HG03045 (cell line): ENCODE results near the gene MPHOSPH9.
A peak's percentile ranks its signal among the peaks of the same experiment; 100 is the strongest.
"Not testable (repeated sequence)": the region's sequence is repeated elsewhere in the genome, so short reads cannot be mapped to it uniquely, and the experiment has no call there.

ENCODE experiments used
- ATAC-seq: cut with Tn5 transposase; IDR thresholded peaks from one replicate; pipeline ENCODE4 v1.9.1; 2021; ENCODE audit warnings: mild to moderate bottlenecking, moderate library complexity; ENCODE audit not compliant: unreplicated experiment

The MPHOSPH9 gene

DNA sequence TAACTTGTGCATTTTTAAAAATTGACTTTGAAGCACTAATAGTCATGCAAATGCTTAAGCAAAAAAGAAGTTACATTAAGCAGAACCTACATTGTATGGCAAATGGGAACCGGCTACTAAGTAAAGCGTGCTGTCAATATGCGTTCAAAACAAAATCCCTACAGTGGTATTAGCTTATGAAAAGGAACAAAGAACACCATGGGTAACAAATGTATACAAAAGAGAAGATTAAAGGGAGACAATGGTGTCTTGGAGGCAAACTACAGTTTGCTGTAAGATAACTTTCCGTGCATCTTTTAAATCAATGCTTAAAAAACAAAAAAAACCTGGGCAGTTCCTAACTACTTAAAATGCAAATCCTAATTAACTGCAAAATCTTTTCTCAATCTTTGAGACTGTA lies 28.3 kb upstream of the MPHOSPH9 start:
- no peak for ATAC-seq

DNA sequence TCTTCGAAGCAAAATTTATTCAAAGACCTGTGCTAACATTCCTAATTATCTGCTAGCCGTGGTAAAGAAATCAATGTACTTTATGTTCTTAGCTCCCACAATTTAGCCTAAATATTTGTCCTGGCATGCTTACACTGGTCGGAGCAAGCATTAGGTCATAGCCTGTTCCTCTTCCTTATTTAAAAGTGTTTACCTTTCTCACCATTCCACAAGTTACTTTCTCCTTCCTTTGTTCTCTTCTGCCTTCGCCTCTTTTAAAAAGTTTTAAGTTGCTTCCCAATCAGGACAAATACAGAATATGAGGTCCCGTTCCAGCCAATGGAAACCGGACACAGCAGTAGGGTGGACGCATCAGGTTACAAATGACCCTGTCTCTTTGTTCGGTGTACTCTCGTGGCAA lies 27.1 kb upstream of the MPHOSPH9 start:
- ATAC-seq = no peak

DNA sequence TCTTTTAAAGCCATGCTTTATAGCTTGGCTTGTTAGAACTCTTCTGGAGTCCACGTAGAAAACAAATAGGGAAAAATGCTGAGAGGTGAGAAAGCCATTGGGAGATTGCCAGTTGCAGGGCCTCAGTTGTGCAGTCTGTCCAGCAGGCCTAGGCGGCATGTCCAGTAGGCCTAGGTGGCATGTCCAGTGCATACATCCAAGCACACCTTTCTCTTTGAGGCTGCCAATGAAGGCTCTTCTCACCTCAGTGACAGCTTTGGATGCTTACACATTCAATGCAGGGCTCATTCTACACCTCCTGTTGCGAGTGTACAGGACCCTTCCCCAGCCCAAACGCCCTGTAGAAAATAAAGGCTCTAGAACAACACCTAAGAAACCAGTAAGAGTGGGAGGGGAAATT lies 25.7 kb upstream of the MPHOSPH9 start:
- ATAC-seq = no peak

DNA sequence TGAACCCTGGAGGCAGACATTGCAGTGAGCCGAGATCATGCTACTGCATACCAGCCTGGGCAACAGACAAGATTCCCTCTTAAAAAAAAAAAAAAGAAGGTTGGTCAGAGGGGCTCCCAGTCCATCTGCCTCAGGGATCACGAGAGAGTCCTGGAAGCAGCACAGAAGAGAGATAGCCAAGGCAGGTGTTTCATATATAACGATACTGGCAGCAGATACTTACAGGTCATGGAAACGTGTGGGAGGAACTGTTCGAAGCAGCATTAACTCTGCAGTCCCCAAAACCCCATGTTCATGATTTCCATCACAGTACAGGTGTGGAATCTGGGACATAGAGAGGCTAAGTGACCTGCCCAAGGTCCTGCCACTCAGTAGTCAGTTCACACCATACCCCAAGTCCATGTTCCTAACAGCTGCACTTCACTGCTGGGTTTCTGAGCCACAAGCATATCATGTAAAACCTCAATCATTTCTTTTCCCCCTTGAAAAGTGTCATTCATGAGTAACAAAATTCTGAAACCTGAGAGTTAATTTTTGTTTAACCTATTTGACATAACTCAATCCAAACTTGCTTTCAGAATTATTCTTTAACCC lies 22.0 kb upstream of the MPHOSPH9 start:
- ATAC-seq = no peak

DNA sequence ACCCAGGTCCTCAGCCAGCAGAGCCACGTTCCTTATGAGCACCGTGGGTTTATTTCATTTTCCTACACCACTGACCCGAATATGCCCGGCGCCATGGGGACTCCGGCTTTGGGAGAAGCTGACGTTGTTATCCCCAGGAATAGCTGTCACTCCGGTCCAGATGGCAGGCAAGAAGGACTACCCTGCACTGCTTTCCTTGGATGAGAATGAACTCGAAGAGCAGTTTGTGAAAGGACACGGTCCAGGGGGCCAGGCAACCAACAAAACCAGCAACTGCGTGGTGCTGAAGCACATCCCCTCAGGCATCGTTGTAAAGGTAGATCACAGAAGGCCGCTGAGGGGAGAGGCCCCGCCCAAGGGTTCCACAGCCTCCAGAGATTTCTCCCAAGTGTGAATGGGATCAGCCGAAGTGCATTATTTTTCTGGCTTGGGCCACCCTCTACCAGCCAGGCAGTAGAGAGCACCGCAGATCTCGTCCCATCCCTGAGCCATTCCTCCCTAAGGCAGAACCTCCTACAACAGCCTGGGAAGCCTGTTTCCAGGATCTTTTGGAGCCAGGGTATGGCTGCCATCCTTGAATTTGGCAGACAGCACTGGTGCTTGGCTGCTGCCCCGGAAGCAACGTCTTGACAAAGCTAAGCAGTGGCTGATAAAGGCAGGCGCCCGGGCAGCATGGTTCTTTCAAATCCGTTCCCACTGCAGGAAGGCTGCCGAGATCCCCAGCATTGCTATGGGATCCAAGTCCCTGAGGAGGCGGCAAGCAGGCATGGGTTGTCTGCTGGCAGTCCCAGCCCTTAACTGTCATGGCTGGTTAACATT lies 20.9 kb upstream of the MPHOSPH9 start:
- no peak for ATAC-seq

- not testable (repeated sequence) for ATAC-seq
Observed at GRCh38 chr12:123252365-123252764, 19.4 kb upstream of the MPHOSPH9 start.

DNA sequence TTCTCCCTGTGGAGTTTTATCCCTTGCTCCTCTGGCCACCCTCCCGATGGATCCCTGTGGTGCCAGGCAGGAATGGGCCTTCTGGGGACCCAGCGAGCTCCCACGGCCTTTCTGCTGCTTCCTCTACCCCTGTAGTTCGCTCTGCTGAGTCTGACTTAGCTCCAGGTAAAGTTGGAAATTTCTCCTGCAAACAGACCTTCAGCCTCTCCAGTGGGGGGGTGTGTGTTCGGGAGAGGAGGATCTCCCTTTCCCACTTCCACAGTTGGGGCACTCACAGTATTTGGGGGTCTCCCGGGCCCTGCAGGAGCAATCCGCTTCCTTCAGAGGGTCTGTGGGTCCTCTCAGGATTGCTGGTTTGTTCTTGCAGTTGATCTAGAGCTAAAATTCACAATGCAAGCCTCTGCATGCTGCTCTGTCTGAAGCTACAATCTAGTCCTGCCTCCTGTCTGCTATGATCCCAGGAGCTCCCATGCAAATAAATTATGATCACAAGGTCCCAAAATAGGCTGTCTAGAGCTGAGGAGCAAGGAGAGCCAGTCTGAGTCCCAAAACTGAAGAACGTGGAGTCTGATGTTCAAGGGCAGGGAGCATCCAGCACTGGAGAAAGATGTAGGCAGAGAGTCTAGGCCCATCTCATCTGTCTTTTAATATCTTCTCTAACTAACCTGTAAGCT lies 18.6 kb upstream of the MPHOSPH9 start:
- no peak for ATAC-seq

- no peak for ATAC-seq
Observed at GRCh38 chr12:123250471-123251383, 17.8 kb upstream of the MPHOSPH9 start.

DNA sequence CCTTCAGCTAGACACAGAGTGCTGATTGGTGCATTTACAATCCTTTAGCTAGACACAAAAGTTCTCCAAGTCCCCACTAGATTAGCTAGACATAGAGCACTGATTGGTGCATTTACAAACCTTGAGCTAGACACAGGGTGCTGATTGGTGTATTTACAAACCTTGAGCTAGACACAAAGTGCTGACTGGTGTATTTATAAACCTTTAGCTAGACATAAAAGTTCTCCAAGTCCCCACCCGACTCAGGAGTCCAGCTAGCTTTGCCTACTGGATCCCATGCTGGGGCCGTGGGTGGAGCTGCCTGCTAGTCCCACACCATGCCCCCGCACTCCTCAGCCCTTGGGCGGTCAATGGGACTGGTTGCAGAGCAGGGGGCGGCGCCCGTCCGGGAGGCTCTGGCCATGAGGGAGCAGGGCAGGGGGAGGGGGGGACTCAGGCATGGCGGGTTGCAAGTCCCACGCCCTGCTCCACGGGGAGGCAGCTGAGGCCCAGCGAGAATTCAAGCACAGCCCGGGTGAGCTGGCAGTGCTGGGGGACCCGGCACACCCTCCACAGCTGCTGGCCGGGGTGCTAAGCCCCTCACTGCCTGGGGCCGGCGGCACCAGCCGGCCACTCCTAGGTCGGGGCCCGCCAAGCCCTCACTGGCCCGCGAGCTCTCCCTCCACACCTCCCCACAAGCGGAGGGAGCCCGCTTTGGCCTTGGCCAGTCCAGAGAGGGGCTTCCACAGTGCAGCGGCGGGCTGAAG lies 16.2 kb upstream of the MPHOSPH9 start:
- not testable (repeated sequence) for ATAC-seq

DNA sequence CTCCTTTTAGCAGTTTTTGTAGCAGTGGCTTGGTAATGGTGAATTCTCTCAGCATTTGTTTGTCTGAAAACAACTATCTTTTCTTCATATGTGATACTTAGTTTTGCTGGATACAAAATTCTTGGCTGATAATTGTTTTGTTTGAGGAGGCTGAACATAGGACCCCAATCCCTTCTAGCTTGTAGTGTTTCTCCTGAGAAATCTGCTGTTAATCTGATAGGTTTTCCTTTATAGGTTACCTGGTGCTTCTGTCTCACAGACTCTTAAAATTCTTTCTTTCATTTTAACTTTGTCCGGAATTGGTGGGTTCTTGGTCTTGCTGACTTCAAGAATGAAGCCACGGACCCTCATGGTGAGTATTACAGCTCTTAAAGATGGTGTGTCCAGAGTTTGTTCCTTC lies 15.2 kb upstream of the MPHOSPH9 start:
- ATAC-seq = not testable (repeated sequence)

DNA sequence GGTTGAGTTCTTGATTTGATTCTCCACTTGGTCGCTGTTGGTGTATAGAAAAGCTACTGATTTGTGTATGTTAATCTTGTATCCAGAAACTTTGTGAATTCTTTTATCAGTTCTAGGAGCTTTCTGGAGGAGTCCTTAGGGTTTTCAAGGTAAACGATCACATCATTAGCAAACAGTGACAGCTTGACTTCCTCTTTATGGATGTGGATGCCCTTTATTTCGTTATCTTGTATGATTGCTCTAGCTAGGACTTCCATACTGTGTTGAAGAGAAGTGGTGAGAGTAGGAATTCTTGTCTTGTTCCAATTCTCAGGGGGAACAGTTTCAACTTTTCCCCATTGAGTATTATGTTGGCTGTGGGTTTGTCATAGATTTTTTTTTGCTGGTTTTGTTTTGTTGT lies 12.7 kb upstream of the MPHOSPH9 start:
- ATAC-seq = no peak

GRCh38 chr12:123243671-123244262 lies 10.8 kb upstream of the MPHOSPH9 start:
- ATAC-seq = no peak

DNA sequence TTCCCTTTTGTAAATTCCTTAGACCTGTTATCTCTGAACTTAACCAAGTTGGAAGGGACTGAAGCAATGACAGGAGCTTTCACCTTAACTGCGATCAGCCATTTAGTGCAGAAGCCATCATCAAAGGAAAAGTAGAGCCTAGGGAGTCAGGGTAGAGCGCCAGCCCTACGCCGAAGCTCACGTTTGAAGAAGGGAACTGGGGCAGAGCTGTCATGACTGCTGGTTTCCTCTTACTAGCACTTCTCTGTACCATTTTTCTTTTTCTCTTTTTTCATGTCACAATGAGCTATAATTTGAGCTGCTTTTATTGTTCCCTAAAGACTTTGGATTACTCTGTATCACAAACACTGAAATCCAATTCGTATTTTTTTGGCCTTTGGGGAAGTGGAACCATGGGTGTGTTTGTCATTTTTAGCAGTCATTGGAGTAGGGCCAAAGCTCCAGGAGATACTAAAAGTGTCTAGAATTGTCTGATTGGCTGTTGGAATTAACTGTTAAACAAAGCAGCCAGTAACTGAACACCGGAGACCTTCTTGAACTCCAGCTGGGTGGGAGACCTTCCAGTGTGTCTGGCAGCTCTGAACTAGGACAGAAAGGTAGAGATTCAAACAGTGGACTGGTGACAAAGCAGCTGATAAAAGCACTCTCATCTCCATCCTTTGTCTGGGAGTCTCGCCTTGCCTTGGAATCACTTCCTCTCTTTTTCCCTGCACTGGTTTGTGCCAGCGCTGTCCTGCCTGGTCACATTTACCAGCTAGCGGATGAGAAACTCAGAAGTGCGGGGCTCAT lies 9.4 kb upstream of the MPHOSPH9 start:
- ATAC-seq = no peak

- ATAC-seq = no peak
Observed at GRCh38 chr12:123238961-123239360, 6.0 kb upstream of the MPHOSPH9 start.

DNA sequence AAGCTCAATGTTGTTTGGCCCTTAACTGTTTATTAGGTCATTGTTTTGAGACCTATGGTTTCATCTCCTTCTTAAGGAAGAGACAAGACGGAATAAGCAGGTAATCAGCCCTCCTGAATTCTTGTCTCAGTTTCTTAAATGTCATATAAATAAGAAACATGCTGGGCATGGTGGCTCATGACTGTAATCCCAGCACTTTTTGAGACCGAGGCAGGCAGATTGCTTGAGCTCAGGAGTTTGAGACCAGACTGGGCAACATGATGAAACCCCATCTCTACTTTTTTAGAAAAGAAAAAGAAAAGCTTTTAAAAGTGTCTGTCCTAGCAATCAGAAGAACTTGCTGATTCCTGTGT lies 5.4 kb upstream of the MPHOSPH9 start:
- ATAC-seq = no peak

- ATAC-seq = no peak
Observed at GRCh38 chr12:123237646-123238329, 4.8 kb upstream of the MPHOSPH9 start.

DNA sequence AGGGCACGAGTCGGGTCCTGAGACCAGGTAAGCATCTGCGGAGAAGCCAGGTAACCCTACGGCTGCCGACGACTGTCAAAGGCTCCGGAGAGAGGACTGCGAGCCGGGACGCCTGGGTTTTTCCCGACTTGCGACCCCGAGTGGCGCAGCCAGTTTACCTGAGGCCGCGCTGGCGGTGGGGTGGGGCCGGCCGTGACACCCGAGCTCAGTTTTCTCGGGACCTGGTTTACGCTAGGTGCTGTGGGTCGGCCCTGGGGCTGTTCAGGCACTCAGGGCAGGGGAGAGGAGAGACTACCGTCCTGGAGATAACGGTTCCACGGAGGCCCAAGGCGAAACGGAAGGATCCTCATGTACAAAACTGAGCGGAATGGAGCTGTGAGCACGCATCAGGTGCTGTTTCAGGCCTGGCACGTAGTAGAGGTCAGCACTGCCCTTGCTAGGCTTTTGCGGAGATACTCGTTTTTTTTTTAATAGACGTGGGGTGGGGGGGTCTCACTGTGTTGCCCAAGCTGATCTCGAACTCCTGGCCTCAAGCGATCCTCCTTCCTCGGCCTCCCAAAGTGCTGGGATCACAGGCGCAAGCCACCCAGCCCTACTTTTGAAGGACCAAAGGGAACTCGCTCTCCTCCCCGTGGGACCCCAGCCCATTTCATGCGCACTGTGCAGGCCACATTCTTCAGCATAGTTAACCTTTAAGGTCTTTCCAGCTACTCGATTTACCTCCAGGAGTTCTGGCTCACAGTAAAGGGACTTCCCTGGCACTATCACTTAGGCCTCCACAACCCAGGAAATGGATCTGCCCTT lies 766 bp upstream of the MPHOSPH9 start:
- ATAC-seq = peak; percentile 16

- ATAC-seq = no peak
Observed at GRCh38 chr12:123232472-123232806, 502 bp downstream of the MPHOSPH9 start.
